ENCODE measurements around the gene ACVR1.

DNA sequence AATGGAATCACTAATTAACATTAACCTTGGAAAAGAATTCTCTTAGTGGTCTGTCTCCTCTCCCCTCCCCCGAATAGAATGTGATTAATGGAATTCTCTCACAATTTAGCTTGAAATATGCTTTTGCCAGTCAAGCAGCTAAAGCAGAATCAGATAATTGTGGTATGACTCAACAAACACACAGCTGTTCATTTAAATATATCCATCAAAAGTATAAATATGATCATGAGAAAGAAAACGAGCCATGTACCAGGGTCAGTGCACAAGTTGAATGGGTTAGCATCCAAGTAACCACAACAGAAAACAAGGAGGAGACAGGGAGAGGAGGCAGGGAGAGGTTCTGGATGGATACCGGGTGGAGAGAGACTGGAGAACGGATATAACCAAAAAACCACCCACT lies 66.9 kb downstream of the ACVR1 start:
- TF ChIP-seq, protein P1, sequence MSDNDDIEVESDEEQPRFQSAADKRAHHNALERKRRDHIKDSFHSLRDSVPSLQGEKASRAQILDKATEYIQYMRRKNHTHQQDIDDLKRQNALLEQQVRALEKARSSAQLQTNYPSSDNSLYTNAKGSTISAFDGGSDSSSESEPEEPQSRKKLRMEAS (IDR thresholded peaks at IDR 0.05; ENCODE audit: low read depth) = no peak
- TF ChIP-seq TCF12 (IDR thresholded peaks at IDR 0.05) = peak; percentile 65; the same call in 1 of the 2 replicates
- TF ChIP-seq, protein P2, sequence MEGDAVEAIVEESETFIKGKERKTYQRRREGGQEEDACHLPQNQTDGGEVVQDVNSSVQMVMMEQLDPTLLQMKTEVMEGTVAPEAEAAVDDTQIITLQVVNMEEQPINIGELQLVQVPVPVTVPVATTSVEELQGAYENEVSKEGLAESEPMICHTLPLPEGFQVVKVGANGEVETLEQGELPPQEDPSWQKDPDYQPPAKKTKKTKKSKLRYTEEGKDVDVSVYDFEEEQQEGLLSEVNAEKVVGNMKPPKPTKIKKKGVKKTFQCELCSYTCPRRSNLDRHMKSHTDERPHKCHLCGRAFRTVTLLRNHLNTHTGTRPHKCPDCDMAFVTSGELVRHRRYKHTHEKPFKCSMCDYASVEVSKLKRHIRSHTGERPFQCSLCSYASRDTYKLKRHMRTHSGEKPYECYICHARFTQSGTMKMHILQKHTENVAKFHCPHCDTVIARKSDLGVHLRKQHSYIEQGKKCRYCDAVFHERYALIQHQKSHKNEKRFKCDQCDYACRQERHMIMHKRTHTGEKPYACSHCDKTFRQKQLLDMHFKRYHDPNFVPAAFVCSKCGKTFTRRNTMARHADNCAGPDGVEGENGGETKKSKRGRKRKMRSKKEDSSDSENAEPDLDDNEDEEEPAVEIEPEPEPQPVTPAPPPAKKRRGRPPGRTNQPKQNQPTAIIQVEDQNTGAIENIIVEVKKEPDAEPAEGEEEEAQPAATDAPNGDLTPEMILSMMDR (IDR thresholded peaks at IDR 0.05) = no peak

All from SK-N-SH (cell line).